ENCODE data around the gene PRLR. TPM values are rescaled to one million over a fixed set of nuclear protein-coding genes. Genes with fewer than 3 reads are reported as not detected.

Gene PRLR
- total and polyA plus RNA-seq, 2 experiments from 2014 or later = 0.31 to 2.2 TPM

DNA sequence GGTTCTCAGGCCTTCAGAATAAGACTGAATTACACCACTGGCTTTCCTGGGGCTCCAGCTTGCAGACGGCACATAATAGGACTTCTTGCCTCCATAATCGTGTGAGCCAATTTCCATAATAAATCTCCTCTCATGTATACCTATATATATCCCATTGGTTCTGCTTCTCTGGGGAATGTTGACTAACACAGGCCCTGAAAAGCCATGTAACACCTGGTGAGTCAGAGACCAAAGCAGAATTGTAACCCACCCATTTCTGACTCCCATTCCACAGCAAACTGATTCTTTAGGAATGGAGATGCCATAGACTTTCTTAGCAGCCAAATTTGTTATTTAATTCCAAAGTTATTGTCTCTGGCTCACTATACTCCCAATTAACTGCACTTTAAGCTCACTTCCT is 97.1 kb downstream of the PRLR start:
- H3K27ac Mint-ChIP-seq = no peak overlapping the region
- Histone ChIP-seq H3K79me2 (replicated peaks; ENCODE audit: insufficient read depth) (no peaks in the 10 kb centered on the region), H2AFZ (no peak overlapping the region), H3F3A (replicated peaks; ENCODE audit: low read depth) (no peaks in the 10 kb centered on the region), H3K4me2 (no peak overlapping the region), H4K20me1 (replicated peaks; ENCODE audit: insufficient read depth) (no peaks in the 10 kb centered on the region), H3K27ac (ENCODE audit: low read depth) (no peak overlapping the region), H3K9me2 (ENCODE audit: insufficient read depth) (peaks cover 10% of the 10 kb centered on the region), H3K4me1 (ENCODE audit: insufficient read depth) (no peaks in the 10 kb centered on the region), H3K36me3 (ENCODE audit: insufficient read depth) (no peaks in the 10 kb centered on the region), H3K27me3 (ENCODE audit: insufficient read depth) (no peaks in the 10 kb centered on the region), H3K4me3 (no peak overlapping the region)
- DNase-seq (ENCODE audit: low spot score) (no peak), ATAC-seq (no peak)
- no peak overlapping the region for H3K4me3 Mint-ChIP-seq
- no peaks in the 10 kb centered on the region for H3K4me1 Mint-ChIP-seq
- peaks cover 4% of the 10 kb centered on the region; the same call in 1 of the 3 replicates for H3K9me3 Mint-ChIP-seq
- H3K27me3 Mint-ChIP-seq (ENCODE audit: insufficient read depth, low read depth, poor library complexity) = peaks cover 2% of the 10 kb centered on the region
- H3K36me3 Mint-ChIP-seq (ENCODE audit: low read depth) = no peaks in the 10 kb centered on the region
- no peak for TF ChIP-seq EZH2 (IDR thresholded peaks at IDR 0.05; ENCODE audit: low read depth, unreplicated experiment)
- TF ChIP-seq, protein P1, sequence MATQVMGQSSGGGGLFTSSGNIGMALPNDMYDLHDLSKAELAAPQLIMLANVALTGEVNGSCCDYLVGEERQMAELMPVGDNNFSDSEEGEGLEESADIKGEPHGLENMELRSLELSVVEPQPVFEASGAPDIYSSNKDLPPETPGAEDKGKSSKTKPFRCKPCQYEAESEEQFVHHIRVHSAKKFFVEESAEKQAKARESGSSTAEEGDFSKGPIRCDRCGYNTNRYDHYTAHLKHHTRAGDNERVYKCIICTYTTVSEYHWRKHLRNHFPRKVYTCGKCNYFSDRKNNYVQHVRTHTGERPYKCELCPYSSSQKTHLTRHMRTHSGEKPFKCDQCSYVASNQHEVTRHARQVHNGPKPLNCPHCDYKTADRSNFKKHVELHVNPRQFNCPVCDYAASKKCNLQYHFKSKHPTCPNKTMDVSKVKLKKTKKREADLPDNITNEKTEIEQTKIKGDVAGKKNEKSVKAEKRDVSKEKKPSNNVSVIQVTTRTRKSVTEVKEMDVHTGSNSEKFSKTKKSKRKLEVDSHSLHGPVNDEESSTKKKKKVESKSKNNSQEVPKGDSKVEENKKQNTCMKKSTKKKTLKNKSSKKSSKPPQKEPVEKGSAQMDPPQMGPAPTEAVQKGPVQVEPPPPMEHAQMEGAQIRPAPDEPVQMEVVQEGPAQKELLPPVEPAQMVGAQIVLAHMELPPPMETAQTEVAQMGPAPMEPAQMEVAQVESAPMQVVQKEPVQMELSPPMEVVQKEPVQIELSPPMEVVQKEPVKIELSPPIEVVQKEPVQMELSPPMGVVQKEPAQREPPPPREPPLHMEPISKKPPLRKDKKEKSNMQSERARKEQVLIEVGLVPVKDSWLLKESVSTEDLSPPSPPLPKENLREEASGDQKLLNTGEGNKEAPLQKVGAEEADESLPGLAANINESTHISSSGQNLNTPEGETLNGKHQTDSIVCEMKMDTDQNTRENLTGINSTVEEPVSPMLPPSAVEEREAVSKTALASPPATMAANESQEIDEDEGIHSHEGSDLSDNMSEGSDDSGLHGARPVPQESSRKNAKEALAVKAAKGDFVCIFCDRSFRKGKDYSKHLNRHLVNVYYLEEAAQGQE (IDR thresholded peaks at IDR 0.05; ENCODE audit: unreplicated experiment) = no peak
- TF ChIP-seq STAT1 (IDR thresholded peaks at IDR 0.05; ENCODE audit: unreplicated experiment) = no peak
- TF ChIP-seq NANOG (IDR thresholded peaks at IDR 0.05; ENCODE audit: borderline replicate concordance) = no peak
- no peak for TF ChIP-seq ZNF331 (CRISPR knock-in tag; IDR thresholded peaks at IDR 0.05; ENCODE audit: low read depth)
- TF ChIP-seq ZNF114 (CRISPR knock-in tag; IDR thresholded peaks at IDR 0.05) = no peak
- TF ChIP-seq, protein P2, sequence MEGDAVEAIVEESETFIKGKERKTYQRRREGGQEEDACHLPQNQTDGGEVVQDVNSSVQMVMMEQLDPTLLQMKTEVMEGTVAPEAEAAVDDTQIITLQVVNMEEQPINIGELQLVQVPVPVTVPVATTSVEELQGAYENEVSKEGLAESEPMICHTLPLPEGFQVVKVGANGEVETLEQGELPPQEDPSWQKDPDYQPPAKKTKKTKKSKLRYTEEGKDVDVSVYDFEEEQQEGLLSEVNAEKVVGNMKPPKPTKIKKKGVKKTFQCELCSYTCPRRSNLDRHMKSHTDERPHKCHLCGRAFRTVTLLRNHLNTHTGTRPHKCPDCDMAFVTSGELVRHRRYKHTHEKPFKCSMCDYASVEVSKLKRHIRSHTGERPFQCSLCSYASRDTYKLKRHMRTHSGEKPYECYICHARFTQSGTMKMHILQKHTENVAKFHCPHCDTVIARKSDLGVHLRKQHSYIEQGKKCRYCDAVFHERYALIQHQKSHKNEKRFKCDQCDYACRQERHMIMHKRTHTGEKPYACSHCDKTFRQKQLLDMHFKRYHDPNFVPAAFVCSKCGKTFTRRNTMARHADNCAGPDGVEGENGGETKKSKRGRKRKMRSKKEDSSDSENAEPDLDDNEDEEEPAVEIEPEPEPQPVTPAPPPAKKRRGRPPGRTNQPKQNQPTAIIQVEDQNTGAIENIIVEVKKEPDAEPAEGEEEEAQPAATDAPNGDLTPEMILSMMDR (conservative IDR thresholded peaks at IDR 0.05; ENCODE audit: low read depth in 2 of 2) = no peak
- no peak for TF ChIP-seq EZH2phosphoT487 (IDR thresholded peaks at IDR 0.05; ENCODE audit: unreplicated experiment)
- no peak for TF ChIP-seq CREB1 (CRISPR knock-in tag; IDR thresholded peaks at IDR 0.05; ENCODE audit: low read depth)
- TF ChIP-seq, protein P3, sequence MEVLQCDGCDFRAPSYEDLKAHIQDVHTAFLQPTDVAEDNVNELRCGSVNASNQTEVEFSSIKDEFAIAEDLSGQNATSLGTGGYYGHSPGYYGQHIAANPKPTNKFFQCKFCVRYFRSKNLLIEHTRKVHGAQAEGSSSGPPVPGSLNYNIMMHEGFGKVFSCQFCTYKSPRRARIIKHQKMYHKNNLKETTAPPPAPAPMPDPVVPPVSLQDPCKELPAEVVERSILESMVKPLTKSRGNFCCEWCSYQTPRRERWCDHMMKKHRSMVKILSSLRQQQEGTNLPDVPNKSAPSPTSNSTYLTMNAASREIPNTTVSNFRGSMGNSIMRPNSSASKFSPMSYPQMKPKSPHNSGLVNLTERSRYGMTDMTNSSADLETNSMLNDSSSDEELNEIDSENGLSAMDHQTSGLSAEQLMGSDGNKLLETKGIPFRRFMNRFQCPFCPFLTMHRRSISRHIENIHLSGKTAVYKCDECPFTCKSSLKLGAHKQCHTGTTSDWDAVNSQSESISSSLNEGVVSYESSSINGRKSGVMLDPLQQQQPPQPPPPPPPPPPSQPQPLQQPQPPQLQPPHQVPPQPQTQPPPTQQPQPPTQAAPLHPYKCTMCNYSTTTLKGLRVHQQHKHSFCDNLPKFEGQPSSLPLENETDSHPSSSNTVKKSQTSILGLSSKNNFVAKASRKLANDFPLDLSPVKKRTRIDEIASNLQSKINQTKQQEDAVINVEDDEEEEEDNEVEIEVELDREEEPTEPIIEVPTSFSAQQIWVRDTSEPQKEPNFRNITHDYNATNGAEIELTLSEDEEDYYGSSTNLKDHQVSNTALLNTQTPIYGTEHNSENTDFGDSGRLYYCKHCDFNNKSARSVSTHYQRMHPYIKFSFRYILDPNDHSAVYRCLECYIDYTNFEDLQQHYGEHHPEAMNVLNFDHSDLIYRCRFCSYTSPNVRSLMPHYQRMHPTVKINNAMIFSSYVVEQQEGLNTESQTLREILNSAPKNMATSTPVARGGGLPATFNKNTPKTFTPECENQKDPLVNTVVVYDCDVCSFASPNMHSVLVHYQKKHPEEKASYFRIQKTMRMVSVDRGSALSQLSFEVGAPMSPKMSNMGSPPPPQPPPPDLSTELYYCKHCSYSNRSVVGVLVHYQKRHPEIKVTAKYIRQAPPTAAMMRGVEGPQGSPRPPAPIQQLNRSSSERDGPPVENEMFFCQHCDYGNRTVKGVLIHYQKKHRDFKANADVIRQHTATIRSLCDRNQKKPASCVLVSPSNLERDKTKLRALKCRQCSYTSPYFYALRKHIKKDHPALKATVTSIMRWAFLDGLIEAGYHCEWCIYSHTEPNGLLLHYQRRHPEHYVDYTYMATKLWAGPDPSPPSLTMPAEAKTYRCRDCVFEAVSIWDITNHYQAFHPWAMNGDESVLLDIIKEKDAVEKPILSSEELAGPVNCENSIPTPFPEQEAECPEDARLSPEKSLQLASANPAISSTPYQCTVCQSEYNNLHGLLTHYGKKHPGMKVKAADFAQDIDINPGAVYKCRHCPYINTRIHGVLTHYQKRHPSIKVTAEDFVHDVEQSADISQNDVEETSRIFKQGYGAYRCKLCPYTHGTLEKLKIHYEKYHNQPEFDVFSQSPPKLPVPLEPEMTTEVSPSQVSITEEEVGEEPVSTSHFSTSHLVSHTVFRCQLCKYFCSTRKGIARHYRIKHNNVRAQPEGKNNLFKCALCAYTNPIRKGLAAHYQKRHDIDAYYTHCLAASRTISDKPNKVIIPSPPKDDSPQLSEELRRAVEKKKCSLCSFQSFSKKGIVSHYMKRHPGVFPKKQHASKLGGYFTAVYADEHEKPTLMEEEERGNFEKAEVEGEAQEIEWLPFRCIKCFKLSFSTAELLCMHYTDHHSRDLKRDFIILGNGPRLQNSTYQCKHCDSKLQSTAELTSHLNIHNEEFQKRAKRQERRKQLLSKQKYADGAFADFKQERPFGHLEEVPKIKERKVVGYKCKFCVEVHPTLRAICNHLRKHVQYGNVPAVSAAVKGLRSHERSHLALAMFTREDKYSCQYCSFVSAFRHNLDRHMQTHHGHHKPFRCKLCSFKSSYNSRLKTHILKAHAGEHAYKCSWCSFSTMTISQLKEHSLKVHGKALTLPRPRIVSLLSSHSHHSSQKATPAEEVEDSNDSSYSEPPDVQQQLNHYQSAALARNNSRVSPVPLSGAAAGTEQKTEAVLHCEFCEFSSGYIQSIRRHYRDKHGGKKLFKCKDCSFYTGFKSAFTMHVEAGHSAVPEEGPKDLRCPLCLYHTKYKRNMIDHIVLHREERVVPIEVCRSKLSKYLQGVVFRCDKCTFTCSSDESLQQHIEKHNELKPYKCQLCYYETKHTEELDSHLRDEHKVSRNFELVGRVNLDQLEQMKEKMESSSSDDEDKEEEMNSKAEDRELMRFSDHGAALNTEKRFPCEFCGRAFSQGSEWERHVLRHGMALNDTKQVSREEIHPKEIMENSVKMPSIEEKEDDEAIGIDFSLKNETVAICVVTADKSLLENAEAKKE (CRISPR knock-in tag; IDR thresholded peaks at IDR 0.05) = no peak
- TF ChIP-seq JUNB (IDR thresholded peaks at IDR 0.05; ENCODE audit: unreplicated experiment) = no peak
- TF ChIP-seq POLR2AphosphoS5 (IDR thresholded peaks at IDR 0.05; ENCODE audit: low read depth) = no peak
- TF ChIP-seq, protein P4, sequence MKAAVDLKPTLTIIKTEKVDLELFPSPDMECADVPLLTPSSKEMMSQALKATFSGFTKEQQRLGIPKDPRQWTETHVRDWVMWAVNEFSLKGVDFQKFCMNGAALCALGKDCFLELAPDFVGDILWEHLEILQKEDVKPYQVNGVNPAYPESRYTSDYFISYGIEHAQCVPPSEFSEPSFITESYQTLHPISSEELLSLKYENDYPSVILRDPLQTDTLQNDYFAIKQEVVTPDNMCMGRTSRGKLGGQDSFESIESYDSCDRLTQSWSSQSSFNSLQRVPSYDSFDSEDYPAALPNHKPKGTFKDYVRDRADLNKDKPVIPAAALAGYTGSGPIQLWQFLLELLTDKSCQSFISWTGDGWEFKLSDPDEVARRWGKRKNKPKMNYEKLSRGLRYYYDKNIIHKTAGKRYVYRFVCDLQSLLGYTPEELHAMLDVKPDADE (IDR thresholded peaks at IDR 0.05) = no peak
